Mammary epithelial cell (primary cell): ENCODE results near the gene QSOX2.

Experiments used
- EZH2 ChIP-seq: IDR thresholded peaks from 2 replicates; pipeline ENCODE4 v1.6.1; 2012; ENCODE audit warnings: low read length, inconsistent platforms, borderline replicate concordance
- TF ChIP-seq, protein P1 (sequence below), 2 donors: IDR thresholded peaks in 1 of 2; conservative IDR thresholded peaks in 1 of 2; 2 replicates each; pipeline ENCODE4 v1.5.1; 2011 to 2012; ENCODE audit warnings: inconsistent platforms in 2 of 2, low read length in 2 of 2, mild to moderate bottlenecking in 2 of 2, control low read depth in 1 of 2, low read depth in 1 of 2; ENCODE audit not compliant: insufficient read depth in 1 of 2; ENCODE audit errors: extremely low read depth in 1 of 2

DNA sequence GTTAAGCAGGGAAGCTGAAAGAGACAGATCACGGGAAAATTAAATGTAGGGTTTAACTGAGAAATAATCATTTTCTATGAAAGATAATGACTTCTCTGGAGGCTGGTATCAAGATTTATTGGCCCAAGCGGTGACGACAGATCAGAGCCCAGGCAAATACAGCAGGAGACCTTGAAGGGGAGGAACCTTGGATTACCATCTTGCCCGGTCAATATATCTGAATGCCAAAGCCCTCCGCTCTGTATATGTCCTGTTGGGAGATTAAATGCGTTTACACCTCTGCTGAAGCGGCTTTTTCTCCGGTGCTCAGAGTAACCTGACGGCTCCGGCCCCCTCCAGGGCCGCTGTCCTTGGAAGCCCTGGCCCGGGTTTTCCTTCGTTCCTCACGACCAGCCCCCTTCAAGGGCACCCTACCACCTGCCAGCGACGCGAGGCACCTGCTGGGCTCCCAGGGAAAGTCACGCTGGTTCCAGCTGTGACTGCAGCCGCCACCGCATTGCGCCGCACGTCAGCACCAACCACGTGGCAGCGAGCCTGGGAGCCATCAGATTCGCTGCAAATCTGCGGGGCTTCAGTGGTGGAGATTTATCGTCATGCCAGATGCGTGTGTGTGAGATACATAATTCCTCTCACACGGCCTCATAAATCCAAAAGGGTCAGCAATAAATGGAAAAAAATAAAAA, 4.4 kb upstream of the QSOX2 start:
- TF ChIP-seq, protein P1, sequence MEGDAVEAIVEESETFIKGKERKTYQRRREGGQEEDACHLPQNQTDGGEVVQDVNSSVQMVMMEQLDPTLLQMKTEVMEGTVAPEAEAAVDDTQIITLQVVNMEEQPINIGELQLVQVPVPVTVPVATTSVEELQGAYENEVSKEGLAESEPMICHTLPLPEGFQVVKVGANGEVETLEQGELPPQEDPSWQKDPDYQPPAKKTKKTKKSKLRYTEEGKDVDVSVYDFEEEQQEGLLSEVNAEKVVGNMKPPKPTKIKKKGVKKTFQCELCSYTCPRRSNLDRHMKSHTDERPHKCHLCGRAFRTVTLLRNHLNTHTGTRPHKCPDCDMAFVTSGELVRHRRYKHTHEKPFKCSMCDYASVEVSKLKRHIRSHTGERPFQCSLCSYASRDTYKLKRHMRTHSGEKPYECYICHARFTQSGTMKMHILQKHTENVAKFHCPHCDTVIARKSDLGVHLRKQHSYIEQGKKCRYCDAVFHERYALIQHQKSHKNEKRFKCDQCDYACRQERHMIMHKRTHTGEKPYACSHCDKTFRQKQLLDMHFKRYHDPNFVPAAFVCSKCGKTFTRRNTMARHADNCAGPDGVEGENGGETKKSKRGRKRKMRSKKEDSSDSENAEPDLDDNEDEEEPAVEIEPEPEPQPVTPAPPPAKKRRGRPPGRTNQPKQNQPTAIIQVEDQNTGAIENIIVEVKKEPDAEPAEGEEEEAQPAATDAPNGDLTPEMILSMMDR (conservative IDR thresholded peaks at IDR 0.05 in 1 of 2, IDR thresholded peaks at IDR 0.05 in 1 of 2; ENCODE audit: extremely low read depth in 1 of 2, insufficient read depth in 1 of 2, low read depth in 1 of 2, low read length in 2 of 2): no peak
- TF ChIP-seq EZH2: no peak
